BE2C (cell line): ENCODE data around the gene DPY19L1.
A peak's percentile ranks its signal among the peaks of the same experiment; 100 is the strongest.

Source experiments
- DNase-seq: peaks from one replicate; pipeline ENCODE4 v3.0.0-alpha.2; 2020
- H3K27me3 ChIP-seq: fragments of 250-450 bp; sonication (Bioruptor Pico); 2 replicates; pipeline ENCODE4 v1.5.1; 2020; ENCODE audit warnings: mild to moderate bottlenecking
- H3K36me3 ChIP-seq: fragments of 250-450 bp; sonication (Bioruptor Pico); 2 replicates; pipeline ENCODE4 v1.5.1; 2020; ENCODE audit warnings: mild to moderate bottlenecking
- H3K4me1 ChIP-seq: fragments of 250-450 bp; sonication (Bioruptor Pico); 2 replicates; pipeline ENCODE4 v1.5.1; 2020
- H3K4me3 ChIP-seq: 2 replicates; pipeline ENCODE4 v1.5.1; 2011; ENCODE audit warnings: low read depth, low read length
- H3K9me3 ChIP-seq: fragments of 250-450 bp; sonication (Bioruptor Pico); 2 replicates; pipeline ENCODE4 v1.5.1; 2020
- TF ChIP-seq, protein P1 (sequence below): IDR thresholded peaks from 2 replicates; pipeline ENCODE4 v1.5.1; 2012; ENCODE audit warnings: mild to moderate bottlenecking, low read depth, low read length

The DPY19L1 gene

DNA sequence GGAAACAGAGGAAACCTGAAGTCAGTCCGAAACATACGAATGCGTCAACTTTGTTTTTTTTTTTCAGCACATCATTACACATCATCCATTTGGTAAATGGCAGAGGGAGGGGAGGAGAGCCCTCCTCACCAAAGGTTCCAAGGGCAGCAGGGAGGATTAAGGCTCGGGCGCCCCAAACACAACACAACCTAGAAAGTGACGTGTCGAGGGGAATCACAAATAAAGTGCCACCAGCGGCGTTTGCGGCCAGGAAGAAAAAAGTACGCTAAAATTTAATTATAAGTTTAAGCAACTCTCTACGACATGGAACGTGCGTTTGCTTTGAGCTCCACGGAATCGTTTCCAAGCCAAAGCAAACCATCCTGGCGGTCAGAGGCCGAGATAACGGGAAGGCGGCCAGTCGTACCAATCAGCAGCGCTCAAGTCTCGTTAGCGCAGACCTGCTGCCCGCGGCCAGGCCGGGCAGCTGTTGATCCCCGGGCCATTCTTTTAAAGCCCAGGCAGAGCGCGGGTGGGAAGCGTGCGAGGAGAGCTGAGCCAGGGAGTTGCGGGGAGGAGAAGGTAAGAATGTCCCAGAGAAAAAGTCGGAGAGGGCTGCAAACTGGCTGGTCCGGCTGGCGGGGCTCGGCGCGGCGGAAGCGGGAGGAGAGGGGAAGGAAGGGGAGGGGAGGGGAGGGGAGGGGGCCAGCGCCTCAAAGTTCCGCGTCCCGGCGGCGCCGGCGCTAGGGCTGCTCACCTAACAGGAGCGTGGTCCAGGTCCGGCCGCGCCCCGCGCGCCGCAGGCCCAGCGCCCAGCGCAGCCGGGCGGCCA, 719 bp downstream of the DPY19L1 start:
- peak; percentile 76 for DNase-seq
- Histone ChIP-seq H3K4me1 (peaks cover 3% of the 10 kb centered on the region; the same call in 1 of the 2 replicates), H3K27me3 (no peaks in the 10 kb centered on the region), H3K9me3 (no peaks in the 10 kb centered on the region), H3K36me3 (no peaks in the 10 kb centered on the region), H3K4me3 (peak overlapping the region; percentile 84)
- TF ChIP-seq, protein P1, sequence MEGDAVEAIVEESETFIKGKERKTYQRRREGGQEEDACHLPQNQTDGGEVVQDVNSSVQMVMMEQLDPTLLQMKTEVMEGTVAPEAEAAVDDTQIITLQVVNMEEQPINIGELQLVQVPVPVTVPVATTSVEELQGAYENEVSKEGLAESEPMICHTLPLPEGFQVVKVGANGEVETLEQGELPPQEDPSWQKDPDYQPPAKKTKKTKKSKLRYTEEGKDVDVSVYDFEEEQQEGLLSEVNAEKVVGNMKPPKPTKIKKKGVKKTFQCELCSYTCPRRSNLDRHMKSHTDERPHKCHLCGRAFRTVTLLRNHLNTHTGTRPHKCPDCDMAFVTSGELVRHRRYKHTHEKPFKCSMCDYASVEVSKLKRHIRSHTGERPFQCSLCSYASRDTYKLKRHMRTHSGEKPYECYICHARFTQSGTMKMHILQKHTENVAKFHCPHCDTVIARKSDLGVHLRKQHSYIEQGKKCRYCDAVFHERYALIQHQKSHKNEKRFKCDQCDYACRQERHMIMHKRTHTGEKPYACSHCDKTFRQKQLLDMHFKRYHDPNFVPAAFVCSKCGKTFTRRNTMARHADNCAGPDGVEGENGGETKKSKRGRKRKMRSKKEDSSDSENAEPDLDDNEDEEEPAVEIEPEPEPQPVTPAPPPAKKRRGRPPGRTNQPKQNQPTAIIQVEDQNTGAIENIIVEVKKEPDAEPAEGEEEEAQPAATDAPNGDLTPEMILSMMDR, result no peak

DNA sequence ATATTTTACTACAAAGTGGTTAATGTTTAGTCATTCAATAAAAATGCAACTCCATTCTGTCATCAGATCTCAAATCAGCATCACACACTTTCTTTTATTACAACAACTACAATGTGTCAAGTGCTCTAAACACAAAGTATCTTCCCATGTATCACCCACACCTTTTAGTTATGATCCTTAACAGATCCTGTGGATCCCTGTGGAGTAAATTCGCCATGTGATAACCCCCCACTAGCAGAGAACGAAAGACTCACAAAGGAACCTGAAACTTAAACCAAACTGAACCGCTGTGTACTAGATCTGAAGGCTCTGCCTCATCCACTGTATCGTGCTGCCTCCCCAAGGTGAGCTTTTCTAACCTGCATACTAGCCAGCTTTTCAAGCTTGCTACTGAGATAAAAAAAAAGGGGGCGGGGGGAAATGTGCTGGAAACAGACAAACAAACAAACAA, 1.7 kb downstream of the DPY19L1 start:
- TF ChIP-seq, protein P1, result no peak

DNA sequence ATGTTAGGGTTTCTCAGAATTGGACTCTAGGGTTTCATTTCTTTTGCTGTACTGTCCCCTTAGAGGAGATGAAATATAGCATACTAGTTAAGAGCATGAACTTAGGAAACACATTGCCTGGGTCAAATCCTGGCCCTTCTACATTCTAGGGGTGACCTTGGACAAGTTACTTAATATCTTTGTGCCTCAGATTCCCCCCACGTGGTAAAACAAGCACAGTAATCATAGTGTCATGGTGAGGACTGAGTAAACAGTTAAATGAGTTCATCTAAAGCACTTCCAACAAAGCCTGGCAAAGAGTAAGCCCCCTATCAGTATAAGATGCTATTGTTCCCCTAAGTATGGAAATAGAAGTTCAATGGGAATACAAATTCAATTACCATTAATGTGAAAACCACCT, 5.1 kb downstream of the DPY19L1 start:
- Histone ChIP-seq H3K9me3 (no peaks in the 10 kb centered on the region), H3K4me1 (no peaks in the 10 kb centered on the region), H3K4me3 (no peak overlapping the region), H3K36me3 (no peaks in the 10 kb centered on the region), H3K27me3 (no peaks in the 10 kb centered on the region)
- no peak for DNase-seq
- TF ChIP-seq, protein P1, result no peak

More for the DNA sequence above, 1.7 kb downstream of the DPY19L1 start:
- H3K9me3 ChIP-seq, result no peaks in the 10 kb centered on the region
- peak overlapping the region; percentile 84 for H3K4me3 ChIP-seq
- no peak for DNase-seq
- no peaks in the 10 kb centered on the region for H3K27me3 ChIP-seq
- H3K36me3 ChIP-seq, result no peaks in the 10 kb centered on the region
- H3K4me1 ChIP-seq, result peaks cover 3% of the 10 kb centered on the region; the same call in 1 of the 2 replicates

DNA sequence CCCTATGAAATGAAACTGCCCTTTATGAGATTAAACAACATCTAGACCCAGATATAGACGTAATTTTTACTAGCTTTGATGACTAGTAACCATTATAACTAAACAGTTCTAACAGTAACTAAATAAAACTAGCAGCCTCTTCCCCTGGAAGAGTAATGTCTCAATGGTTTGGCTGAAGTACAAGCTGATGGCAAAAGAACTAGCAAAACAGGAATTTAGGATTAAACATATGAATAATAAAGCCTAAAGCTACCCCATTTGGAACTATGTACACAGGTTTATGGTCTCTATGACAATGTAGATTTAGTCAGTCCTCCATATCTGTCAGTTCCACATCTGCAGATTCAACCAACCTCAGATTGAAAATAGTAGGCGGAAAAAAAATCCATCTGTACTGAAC, 6.4 kb downstream of the DPY19L1 start:
- Histone ChIP-seq H3K9me3 (no peaks in the 10 kb centered on the region), H3K36me3 (no peaks in the 10 kb centered on the region), H3K4me1 (peaks cover under 1% of the 10 kb centered on the region; the same call in 1 of the 2 replicates), H3K27me3 (no peaks in the 10 kb centered on the region), H3K4me3 (no peak overlapping the region)
- DNase-seq, result no peak
- TF ChIP-seq, protein P1, result no peak

DNA sequence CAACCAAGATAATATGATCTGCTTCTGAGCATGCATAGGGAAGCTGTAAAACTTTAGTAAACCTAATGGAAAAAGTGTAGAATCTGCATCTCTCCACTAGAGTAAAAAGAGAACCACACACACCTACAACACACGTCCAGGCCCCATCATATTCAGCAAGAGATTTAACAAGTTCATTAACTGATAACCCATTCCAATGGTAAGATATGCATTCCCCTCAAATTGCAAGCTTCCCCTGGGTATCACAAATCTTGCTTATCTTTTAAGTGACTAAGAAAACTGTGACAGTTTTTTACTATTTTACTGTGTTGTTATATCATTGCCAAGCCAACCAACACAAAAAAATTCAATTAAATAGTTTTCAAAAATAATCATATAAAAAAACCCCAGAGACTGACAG, 8.0 kb downstream of the DPY19L1 start:
- TF ChIP-seq, protein P1, result no peak
- H3K9me3 ChIP-seq, result no peaks in the 10 kb centered on the region
- H3K4me3 ChIP-seq, result no peak overlapping the region
- no peak for DNase-seq
- no peaks in the 10 kb centered on the region for H3K27me3 ChIP-seq
- H3K36me3 ChIP-seq, result no peaks in the 10 kb centered on the region
- peaks cover 4% of the 10 kb centered on the region for H3K4me1 ChIP-seq

DNA sequence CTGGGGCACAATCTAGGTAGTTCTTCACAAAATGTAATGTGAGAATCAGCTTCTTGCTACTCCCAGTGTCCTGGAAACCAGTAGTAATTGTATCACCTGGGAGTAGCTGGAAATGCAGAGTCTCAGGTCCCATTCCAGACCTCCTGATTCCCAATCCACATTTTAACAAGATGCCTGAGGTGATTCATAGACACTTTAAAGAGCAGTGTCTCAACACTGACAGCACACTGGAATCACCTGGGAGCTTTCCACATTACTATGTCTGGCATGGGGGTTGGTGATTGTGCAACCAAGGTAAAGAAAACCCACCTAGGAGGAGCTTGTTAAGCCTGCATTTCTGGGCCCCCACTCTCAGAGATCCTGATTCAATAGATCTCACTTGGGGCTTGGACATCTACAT, 11.1 kb downstream of the DPY19L1 start:
- no peak overlapping the region for H3K4me3 ChIP-seq
- no peaks in the 10 kb centered on the region for H3K27me3 ChIP-seq
- no peaks in the 10 kb centered on the region for H3K9me3 ChIP-seq
- DNase-seq, result no peak
- TF ChIP-seq, protein P1, result no peak
- H3K4me1 ChIP-seq, result peaks cover 4% of the 10 kb centered on the region
- H3K36me3 ChIP-seq, result no peaks in the 10 kb centered on the region
